ENCODE results near the gene FBXO15.

The FBXO15 gene, protein sequence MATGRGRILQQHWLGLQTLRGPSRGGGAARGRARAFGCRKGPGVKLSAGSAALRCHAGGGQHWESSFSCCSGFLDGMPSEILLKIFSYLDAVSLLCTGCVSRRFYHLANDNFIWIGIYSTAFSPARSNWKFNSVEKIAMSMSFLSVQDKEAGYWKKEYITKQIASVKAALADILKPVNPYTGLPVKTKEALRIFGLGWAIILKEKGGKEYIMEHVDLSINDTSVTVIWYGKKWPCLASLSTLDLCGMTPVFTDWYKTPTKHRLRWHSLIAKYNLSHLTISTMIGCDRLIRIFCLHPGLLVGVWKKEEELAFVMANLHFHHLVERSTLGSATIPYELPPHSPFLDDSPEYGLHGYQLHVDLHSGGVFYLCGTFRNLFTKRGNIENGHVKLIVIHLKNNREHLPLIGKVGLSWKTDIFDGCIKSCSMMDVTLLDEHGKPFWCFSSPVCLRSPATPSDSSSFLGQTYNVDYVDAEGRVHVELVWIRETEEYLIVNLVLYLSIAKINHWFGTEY

GRCh38 chr18:74147779-74148542 lies at the start of gene FBXO15, which contains the start of gene TIMM21:
TSS of gene FBXO15 (minus strand) at chr18:74147834. CDS start at chr18:74147785, 49 bp downstream.
TSS of gene TIMM21 (plus strand) at chr18:74148523. CDS start at chr18:74148809, 286 bp downstream.
- DNase-seq = peak; percentile 93

DNA sequence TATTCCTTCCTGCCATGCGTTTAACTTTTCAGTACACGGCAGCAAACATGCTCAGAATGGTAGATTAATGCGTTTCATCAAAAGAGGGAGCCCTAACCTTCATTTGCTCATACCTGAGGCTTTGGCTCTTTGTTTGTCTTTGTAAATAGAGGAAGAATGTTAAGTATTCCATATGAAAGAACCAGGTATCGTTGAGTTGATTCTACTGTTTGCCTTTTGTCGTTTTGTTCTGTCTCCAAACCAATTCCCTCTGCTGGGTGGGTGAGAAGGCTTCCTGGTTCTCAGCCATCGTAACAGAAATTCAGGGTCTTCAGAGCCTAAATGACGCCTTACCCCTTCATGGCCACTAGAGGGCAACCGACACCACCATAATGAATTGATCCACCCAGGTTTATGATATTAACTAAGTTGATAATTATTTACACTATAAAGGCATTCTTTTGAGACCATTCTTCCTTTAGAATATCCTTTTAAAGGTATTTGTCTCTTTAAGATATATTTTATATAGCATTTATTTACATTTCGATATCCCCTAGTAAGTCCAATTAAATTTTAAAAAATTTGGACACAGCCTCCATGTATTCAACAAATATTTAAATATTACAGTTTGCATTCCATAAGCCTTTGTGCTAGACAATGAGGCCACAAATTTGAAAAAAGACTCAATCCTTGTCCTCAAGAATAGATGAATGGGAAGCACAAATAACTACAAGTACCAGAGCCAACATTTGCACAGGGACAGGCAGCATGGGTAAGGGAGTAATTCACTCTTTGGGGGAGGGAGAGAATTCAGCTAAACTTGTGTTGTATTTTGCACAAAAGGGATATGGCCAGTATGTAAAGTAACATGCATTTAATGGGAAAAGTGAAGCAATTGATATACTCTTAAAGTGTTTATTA lies 48.8 kb upstream of the FBXO15 start:
- DNase-seq = no peak

DNA sequence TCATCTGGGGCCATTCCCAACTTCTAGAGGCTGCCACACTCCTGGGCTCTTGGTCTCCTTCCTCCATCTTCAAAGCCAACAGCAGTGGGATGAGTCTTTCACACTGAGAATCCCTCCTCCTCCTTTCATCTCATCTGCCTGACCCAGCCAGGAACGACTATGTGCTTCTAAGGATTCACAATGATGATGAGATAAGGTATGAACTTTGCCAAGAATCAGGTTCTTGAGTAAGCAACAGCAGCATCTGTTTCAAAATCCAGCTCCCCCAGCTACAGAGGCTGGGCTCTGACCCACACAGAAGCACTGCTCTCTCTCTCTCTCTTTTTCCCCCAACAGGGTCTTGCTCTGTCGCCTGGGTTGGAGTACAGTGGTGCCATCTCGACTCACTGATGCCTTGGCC lies 47.1 kb upstream of the FBXO15 start:
- no peak for DNase-seq

DNA sequence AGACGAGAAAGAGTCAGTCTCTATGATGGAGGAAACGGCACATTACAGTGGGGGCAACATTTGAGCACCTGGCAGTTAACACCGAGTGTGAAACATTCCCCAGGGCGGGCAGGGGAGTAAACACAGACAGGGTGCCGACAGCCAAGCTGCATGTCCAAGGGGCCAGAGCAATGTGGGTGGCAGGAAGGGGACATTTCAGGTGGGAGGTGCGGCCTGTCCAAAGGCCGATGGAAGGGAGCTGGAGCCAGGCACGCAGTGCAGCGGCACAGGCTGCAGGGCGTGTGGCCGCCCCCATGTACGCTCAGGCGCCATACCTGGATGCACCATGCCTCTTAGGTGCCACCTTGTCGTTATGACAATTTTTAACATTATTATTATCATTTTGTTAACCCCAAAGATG lies 43.9 kb upstream of the FBXO15 start:
- no peak for DNase-seq

DNA sequence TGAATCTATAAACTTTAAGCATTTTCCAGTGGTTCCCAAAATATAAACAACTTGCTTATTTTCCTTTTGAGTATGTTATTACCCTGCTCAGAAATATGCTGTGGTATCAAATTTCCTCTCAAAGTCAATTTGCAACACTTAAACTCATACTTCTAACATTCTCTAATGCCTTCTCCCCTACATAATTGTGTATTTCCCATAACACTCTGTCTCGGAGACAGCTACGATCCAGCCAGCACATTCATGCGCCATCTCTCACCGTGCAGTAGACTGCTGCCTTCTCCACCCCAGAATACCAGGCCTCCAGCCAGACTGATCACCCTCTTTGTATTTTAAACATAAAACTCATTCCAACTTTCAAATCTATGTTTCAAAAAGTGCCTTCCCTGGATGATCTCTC lies 42.5 kb upstream of the FBXO15 start:
- no peak for DNase-seq

DNA sequence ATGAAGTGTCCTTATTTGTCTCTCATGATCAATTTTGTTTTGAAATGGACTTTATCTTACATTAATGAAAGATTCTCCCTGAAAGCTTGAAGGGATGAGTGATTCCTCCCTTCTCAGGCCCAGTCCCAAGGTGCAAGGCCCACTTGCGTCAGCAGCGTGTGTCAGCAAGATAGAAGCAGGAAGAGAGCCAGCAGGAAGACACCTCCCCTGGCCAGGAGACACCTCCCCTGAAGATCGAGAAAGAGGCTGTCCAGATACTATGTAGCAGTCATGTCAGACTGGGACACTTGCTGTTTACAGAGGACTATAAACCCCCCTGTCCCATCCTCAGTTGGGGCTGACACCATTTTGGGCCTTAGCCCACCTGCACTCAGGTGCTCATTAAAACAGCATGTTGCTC lies 39.0 kb upstream of the FBXO15 start:
- DNase-seq = no peak

GRCh38 chr18:74185860-74186259 lies 38.2 kb upstream of the FBXO15 start:
- no peak for DNase-seq

GRCh38 chr18:74184875-74185274 lies 37.2 kb upstream of the FBXO15 start:
- no peak for DNase-seq

- DNase-seq = no peak
Observed at GRCh38 chr18:74183130-74183529, 35.5 kb upstream of the FBXO15 start.

DNA sequence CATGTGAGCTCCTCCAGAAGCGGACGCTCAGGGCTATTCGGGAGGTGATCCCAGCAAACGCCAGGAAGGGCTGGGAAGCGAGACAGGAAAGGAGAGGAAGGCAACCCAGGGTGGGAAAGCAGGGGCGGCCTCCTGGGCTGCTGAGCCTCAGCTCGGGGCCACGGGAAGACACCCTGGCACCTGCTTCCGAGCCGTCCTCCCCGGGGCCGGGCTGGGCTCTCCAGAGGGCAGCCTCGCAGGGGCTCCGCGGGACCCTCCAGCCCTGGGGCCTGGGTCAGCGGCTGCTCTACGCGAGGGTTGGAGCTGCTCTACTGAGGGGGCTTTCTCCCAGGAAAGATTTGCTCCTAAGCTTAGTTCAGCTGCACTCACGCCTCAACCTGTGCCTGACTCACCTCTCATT lies 34.7 kb upstream of the FBXO15 start:
- no peak for DNase-seq

GRCh38 chr18:74179623-74180199 lies 32.1 kb upstream of the FBXO15 start:
- no peak for DNase-seq

- no peak for DNase-seq
Observed at GRCh38 chr18:74178884-74179283, 31.2 kb upstream of the FBXO15 start.

DNA sequence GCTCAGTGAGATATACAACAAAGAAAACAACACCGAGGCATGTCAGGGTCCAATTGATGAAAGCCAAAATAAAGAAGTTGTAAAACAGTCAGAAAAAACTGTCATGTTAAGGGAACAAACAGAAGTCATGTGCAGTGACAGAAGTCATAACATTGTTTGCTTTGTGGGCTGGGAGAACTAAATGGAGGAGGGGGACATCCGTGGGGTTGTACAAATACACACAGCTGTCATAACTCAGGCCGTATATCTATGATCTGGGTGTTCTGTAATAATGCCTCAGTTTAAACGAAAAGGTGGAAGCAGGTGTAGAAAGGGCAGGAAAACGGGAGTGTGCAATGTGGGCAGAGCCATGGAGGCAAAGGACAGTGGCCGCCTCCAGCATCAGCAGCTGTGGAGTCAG lies 28.0 kb upstream of the FBXO15 start:
- DNase-seq = no peak

GRCh38 chr18:74173434-74173750 lies 25.8 kb upstream of the FBXO15 start:
- DNase-seq = no peak

DNA sequence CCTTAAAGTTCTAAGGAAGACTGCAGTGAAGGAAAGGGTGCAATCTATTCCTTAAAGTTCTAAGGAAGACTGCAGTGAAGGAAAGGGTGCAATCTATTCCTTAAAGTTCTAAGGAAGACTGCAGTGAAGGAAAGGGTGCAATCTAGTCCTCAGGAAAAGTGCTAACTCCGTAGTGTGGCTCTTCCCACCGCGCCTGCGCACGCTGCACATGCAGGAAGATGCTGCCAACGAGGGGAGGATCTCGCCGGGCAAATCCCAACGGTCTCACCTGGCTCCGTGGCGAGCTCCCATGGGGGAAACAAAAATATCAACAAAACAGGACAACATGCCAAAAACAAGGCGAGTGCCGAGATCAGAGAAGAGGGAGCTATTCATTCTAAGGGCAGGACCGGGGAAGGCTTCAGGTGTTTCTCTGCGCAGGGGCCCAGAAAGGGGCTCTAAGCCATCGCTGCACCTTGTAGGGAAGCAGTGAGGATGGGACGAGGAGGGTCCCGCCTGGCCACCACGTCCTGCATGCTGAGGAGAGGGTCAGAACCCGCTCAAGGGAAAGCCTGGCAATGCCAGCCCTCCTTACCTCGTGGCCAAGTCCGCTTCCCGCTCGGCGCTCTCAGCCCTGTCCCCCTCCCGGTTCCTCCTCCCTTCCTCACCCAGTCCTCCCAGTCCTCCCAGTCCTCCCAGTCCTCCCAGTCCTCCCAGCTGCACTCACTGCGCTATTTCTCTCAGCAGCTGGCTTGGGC lies 25.2 kb upstream of the FBXO15 start:
- no peak for DNase-seq

- DNase-seq = no peak
Observed at GRCh38 chr18:74171910-74172606, 24.4 kb upstream of the FBXO15 start.

DNA sequence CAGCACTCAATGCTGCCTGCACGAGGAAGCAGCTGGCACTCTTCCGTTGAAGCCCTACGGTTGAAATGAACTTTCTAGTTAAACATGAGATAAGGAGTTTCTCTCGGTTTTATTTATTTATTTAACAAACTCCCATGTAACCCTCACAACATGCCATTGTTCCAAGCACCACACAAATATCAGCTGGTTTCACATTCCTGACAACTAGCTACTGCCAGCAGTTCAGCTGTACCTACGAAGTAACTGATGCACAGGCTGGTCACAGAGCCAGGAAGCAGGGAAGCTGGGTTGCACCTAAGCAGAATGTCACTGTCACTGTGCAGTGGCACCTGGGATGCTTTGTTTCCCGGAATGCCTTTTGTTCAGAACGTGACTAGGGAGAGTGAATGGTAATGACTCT lies 18.8 kb upstream of the FBXO15 start:
- no peak for DNase-seq

GRCh38 chr18:74163019-74163660 lies 15.5 kb upstream of the FBXO15 start:
- no peak for DNase-seq

- DNase-seq = no peak
Observed at GRCh38 chr18:74155276-74155675, 7.6 kb upstream of the FBXO15 start.

DNA sequence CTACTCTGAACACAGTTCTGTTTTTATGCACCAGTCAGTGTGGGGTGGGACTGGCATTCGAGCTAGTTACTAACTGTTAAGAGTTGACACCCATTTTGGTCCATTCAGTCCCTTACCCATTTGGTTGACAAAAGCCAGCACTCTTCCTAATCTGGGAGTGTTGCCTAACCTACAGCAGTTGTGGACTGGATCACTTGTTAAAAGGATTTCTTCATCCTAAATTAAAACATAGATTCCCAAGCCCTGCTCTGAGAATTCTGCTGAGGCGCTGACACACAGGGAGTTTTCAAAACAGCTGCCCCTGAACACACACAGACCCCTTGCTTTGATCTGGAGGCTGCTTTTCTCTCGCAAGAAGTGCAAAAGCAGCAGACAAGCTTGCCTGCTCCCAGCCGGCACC lies 7.1 kb upstream of the FBXO15 start:
- no peak for DNase-seq

- no peak for DNase-seq
Observed at GRCh38 chr18:74153793-74154192, 6.2 kb upstream of the FBXO15 start.

Measured in NK-92 treated with Interleukin-12 subunit alpha and Interleukin-12 subunit beta, amount 100 ng/mL, for 24 hours (cell line).